Measurements from ENCODE around the gene HMGA1.
A peak's percentile ranks its signal among the peaks of the same experiment; 100 is the strongest.
"Not testable (repeated sequence)": the region's sequence is repeated elsewhere in the genome, so short reads cannot be mapped to it uniquely, and the experiment has no call there.

The HMGA1 gene

DNA sequence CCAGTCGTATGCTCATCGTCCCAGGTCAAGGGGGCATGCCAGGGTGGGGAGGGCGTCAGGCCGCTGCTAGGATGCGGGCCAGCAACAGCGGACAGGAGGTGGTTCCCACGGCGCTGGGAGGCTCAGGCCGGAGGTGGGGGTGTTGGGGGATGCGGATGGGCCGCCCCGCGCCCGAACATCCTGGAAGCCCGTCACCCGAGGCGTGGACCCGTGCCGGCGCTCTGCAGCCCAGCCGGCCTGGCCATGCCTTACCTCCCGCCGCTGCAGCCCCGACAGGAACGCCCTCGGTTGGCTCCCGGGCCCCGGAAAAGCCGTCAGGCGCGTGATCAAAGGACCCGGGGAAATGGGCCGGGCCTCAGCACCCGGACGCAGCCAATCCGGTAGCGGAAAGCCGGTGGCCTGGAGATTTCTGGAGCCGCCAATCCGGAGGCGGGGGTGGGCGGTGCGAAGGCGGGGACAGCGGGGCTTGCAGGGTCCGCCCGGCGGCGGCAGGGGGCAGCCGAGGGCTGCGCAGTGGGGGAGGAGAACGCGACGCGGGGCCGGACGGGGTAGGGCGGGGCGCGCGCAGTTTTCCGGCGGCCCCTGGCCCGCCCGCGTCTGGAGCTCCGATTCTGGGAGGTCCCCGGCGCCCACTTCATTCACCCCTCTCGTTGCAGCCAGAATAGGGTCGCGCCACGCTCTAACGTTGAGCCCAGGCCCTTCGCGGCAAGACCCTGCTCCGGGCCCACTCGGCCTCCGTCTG lies 12.2 kb downstream of the HMGA1 start, which contains the start of gene SMIM29:
Gene SMIM29 (minus strand): TSS at position 280 of the 742 bp plus-strand sequence. CDS start 1,215 bp downstream, outside the sequence.
- Histone ChIP-seq H3K36me3 (ENCODE audit: insufficient read depth) (no peaks in the 10 kb centered on the region), H4K20me1 (ENCODE audit: insufficient read depth) (no peaks in the 10 kb centered on the region), H3K79me2 (ENCODE audit: insufficient read depth, low read depth) (peaks cover 6% of the 10 kb centered on the region; the same call in 1 of the 2 replicates), H3K27ac (peak within 1 kb of the TSS; percentile 53), H3K4me1 (ENCODE audit: low read depth, poor library complexity, severe bottlenecking) (peaks cover 39% of the 10 kb centered on the region), H2AFZ (ENCODE audit: low read depth) (peak within 1 kb of the TSS; percentile 96), H3K4me2 (peak within 1 kb of the TSS; percentile 85), H3K4me3 (IDR thresholded peaks at IDR 0.05; ENCODE audit: insufficient read depth, low read depth, low read length) (no peak within 1 kb of the TSS), H3K27me3 (ENCODE audit: insufficient read depth, low read depth) (no peaks in the 10 kb centered on the region), H3K9ac (peak within 1 kb of the TSS; percentile 73)
- TF ChIP-seq CTCF (conservative IDR thresholded peaks at IDR 0.05; ENCODE audit: low read depth, low read length) = peak; percentile 59

DNA sequence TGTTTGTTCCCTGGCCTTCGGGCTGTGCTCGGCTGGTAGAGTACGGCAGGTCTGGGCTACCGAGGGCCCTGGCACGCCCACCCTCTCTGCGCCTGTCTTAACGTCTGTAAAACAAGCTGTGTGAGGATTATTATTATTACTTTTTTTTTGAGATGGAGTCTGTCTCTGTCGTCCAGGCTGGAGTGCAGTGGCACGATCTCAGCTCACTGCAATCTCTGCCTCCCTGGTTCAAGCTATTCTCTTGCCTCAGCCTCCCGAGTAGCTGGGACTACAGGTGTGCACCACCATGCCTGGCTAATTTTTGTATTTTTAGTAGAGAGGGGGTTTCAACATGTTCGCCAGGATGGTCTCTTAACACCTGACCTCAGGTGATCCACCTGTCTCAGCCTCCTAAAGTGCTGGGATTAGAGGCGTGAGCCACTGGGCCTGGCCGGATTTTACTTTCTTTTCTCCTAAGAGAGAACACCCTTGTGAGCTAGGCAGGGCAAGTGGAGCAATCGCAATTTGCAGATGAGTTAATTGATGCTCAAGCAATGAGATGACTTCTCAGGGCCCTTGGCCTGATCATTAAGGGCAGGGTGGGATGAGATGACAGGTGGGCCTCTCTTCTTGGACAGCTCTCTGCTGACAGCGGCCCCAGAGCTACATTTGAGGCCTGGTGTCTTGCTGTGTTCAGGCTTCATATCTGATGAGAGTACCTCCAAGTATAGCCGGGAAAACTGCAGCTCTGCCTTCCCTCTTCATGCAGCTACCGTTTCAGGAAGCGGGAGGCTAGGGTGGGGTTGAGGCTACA lies 13.0 kb downstream of the HMGA1 start:
- no peak overlapping the region for H3K27ac ChIP-seq
- H2AFZ ChIP-seq (ENCODE audit: low read depth) = peak overlapping the region; percentile 96

GRCh38 chr6:34252395-34252794 lies 15.7 kb downstream of the HMGA1 start:
- H3K79me2 ChIP-seq (ENCODE audit: insufficient read depth, low read depth); H3K27ac ChIP-seq; H4K20me1 ChIP-seq (ENCODE audit: insufficient read depth); H3K36me3 ChIP-seq (ENCODE audit: insufficient read depth); H3K27me3 ChIP-seq (ENCODE audit: insufficient read depth, low read depth); H3K4me2 ChIP-seq; H3K4me3 ChIP-seq (IDR thresholded peaks at IDR 0.05; ENCODE audit: insufficient read depth, low read depth, low read length); H2AFZ ChIP-seq (ENCODE audit: low read depth); H3K9ac ChIP-seq: not testable (repeated sequence)
- peaks cover 15% of the 10 kb centered on the region for H3K4me1 ChIP-seq (ENCODE audit: low read depth, poor library complexity, severe bottlenecking)

More for the DNA sequence above, 13.0 kb downstream of the HMGA1 start:
- peak overlapping the region; percentile 56 for H3K4me2 ChIP-seq
- H3K9ac ChIP-seq = peak overlapping the region; percentile 73; the same call in 1 of the 2 replicates
- no peak; the same call in 1 of the 2 replicates for TF ChIP-seq CTCF (conservative IDR thresholded peaks at IDR 0.05; ENCODE audit: low read depth, low read length)
- H3K4me3 ChIP-seq (IDR thresholded peaks at IDR 0.05; ENCODE audit: insufficient read depth, low read depth, low read length) = no peak overlapping the region
- peaks cover 31% of the 10 kb centered on the region for H3K4me1 ChIP-seq (ENCODE audit: low read depth, poor library complexity, severe bottlenecking)
- H3K36me3 ChIP-seq (ENCODE audit: insufficient read depth) = no peaks in the 10 kb centered on the region
- H4K20me1 ChIP-seq (ENCODE audit: insufficient read depth) = no peaks in the 10 kb centered on the region
- H3K27me3 ChIP-seq (ENCODE audit: insufficient read depth, low read depth) = no peaks in the 10 kb centered on the region
- peaks cover 6% of the 10 kb centered on the region; the same call in 1 of the 2 replicates for H3K79me2 ChIP-seq (ENCODE audit: insufficient read depth, low read depth)

DNA sequence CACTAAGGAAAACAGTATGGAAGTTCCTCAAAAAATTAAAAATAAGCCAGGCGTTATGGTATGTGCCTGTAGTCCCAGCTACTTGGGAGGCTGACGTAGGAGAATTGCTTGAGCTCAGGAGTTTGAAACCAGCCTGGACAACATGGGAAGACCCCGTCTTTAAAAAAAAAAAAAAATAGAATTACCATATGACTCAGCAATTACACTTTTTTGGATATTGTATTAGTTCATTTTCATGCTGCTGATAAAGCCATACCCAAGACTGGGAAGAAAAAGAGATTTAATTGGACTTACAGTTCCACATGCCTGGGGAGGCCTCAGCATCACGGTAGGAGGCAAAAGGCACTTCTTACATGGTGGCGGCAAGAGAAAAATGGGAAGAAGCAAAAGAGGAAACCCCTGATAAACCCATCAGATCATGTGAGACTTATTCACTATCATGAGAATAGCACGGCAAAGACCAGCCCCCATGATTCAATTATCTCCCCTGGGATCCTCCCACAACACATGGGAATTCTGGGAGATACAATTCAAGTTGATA lies 22.9 kb downstream of the HMGA1 start:
- no peak overlapping the region for H3K9ac ChIP-seq
- H3K79me2 ChIP-seq (ENCODE audit: insufficient read depth, low read depth) = no peaks in the 10 kb centered on the region
- no peak overlapping the region for H2AFZ ChIP-seq (ENCODE audit: low read depth)
- TF ChIP-seq CTCF (conservative IDR thresholded peaks at IDR 0.05; ENCODE audit: low read depth, low read length) = no peak
- no peaks in the 10 kb centered on the region for H3K4me1 ChIP-seq (ENCODE audit: low read depth, poor library complexity, severe bottlenecking)
- no peak overlapping the region for H3K4me3 ChIP-seq (IDR thresholded peaks at IDR 0.05; ENCODE audit: insufficient read depth, low read depth, low read length)
- no peaks in the 10 kb centered on the region for H4K20me1 ChIP-seq (ENCODE audit: insufficient read depth)
- H3K36me3 ChIP-seq (ENCODE audit: insufficient read depth) = no peaks in the 10 kb centered on the region
- H3K27me3 ChIP-seq (ENCODE audit: insufficient read depth, low read depth) = no peaks in the 10 kb centered on the region
- no peak overlapping the region for H3K27ac ChIP-seq
- H3K4me2 ChIP-seq = no peak overlapping the region

Measured in KMS-11 (cell line).